Stimulated activated CD8-positive, alpha-beta memory T cell treated with anti-CD3 and anti-CD28 coated beads, Interleukin-15, amount 100 ng/mL, for 48 hours (primary cell): Measurements from ENCODE around the gene RTN4RL1.
A peak's percentile ranks its signal among the peaks of the same experiment; 100 is the strongest.

Source experiments
- DNase-seq, 2 donors: peaks; one replicate each; pipeline ENCODE4 v3.0.0-alpha.2; 2020; ENCODE audit warnings: low read depth in 2 of 2

RTN4RL1 gene

GRCh38 chr17:2047590-2047989 lies 22.5 kb upstream of the RTN4RL1 start:
- no peak for DNase-seq

GRCh38 chr17:2044263-2044894 lies 19.2 kb upstream of the RTN4RL1 start:
- DNase-seq: no peak

GRCh38 chr17:2043785-2044184 lies 18.7 kb upstream of the RTN4RL1 start:
- DNase-seq: no peak

DNA sequence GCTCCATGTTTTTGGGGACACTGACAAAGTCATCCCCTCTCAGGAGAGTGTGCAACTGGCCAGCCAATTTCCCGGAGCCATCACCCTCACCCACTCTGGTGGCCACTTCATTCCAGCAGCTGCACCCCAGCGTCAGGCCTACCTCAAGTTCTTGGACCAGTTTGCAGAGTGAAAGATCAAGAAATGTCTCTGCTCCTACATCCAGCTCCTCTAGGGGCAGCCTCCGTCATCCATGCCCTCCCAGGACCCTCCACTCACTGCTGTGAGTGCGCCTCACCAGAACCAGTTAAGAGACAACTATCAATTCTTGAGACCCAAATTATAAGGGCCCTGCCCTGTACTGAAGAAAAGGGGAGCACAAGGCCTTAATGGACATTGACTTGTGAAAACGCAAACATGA lies 17.8 kb upstream of the RTN4RL1 start:
- DNase-seq: no peak

GRCh38 chr17:2042390-2042847 lies 17.3 kb upstream of the RTN4RL1 start:
- no peak for DNase-seq

- DNase-seq: peak; percentile 92 to 96
Measured at GRCh38 chr17:2041561-2042389, 16.6 kb upstream of the RTN4RL1 start, which contains the start of gene OVCA2. OVCA2 (plus strand) TSS chr17:2042022; CDS start chr17:2042048, 26 bp downstream.

DNA sequence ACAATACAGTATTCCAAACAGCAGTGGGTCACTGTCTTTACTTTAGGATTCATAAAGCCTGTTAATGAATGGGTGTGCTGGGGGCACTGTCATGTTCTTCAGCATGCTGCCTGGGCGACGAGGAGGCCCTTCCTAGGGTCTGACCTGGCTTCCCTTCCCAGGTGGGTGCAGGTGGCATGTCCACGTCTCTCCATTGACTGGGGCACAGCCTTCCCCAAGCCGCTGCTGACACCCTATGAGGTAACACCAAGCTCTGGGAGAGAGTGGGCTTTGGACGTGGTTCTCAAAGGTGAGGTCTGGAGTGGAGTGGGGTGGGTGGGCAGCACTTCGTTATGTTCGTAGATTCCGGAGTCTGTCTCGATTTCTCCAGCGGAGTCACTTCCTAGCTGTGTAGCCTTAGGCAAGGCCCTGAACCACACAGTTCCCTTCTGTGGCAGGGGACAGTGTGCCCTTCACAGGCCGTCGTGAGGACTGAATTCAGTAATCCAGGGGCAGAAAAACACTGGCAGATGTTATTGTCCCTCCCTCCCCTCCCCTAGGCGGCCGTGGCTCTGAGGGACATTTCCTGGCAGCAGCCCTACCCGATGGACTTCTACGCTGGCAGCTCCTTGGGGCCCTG lies 15.9 kb upstream of the RTN4RL1 start:
- DNase-seq: no peak

GRCh38 chr17:2040219-2040827 lies 15.2 kb upstream of the RTN4RL1 start:
- DNase-seq: no peak

DNA sequence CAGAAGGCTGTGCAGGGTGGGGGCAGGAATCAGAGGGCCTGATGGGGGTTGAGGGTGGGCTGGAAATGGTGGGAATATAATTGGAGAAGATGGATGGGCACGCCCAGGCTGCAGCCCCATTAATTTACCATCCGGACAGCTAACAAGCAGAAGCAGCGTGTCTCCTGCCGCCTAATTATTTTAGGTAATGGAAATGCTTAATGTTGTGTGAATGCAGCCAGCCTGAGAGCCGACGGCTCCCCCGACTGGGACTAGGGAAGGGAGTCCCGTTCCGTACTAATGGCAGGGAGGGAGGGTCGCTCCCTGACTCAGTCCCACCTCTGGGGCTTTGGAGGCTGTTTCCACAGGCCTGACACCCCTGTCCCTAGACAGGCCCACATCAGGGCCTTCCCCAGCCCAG lies 12.0 kb upstream of the RTN4RL1 start:
- DNase-seq: no peak

GRCh38 chr17:2035541-2036488 lies 10.7 kb upstream of the RTN4RL1 start:
- DNase-seq: no peak

GRCh38 chr17:2034806-2035540 lies 9.8 kb upstream of the RTN4RL1 start:
- no peak for DNase-seq

DNA sequence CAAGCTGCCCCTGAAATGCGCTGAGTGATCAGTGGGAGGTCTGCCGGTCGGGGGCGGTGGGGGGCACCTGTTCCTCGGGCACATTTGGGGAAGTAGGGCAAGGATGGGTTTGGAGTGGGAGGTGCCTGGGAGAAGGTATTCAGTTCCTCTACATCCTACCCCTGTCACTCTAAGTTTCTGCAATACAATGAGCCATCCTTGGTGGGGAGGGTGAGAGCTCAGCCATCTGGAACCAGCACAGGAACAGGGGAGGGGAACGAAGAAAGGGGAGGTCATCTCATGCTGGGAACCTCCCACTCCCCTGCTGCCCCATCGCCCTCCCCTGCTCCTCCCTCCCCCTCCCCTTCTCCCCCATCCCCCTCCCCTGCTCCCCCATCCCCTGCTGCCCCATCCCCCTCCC lies 9.0 kb upstream of the RTN4RL1 start:
- DNase-seq: no peak

DNA sequence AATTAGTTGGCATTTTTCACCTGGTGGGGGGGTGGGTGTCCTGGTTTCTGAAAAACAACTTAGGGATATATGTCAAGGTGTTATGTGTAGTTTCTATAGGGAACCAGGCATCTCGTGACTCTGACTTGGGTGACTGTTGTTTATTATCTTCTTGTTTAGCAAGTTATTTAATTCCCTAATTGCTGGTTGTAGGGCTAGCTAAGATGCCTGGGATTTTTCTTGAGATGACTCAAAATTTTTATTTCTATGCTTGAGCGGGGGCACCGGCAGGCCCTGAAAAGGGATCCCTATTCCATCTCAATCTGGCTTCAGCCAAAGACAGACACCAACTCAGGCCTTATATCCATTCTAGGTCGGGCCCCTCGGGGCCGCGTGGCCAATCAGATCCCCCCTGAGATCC lies 8.0 kb upstream of the RTN4RL1 start:
- DNase-seq: no peak

GRCh38 chr17:2030779-2031163 lies 5.6 kb upstream of the RTN4RL1 start:
- no peak for DNase-seq

DNA sequence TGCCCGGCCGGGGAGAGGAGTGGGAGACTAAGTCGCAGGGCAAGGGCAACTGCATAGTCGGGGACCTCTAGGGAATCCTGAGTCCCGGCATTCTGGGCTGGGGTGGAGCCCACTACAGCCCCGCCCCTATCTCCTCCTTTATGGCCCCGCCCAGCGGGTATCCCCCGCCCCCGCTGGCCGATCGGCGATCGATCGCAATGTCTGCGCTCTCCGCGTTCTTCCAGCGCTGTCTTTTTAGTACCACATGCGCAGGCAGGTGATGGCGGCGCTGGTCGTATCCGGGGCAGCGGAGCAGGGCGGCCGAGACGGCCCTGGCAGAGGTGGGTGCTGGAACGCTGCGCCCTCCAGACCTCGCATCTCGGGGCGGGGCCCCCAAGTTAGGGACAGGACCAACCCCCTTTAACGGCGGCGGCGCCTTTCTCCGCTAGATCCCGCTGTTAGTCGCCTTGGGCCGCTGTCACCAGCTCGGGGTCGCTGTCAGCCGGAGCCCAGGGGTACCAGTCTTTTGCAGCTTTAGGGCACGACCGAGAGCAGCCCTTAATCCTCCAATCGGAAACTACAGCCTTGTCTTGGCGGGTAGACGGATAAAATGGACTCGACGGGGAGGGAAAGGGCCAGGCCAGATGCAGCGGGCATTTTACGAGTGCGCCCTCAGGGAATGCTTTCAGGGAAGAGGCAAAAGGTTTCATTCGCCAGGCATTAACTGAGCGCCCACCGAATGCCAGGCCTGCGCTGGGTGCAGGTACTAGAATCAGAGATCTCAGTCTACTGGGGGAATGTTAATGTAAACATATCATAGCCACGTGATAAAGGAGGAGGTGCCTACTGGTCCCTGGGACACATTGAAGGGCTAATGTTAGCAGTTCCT lies 5.0 kb upstream of the RTN4RL1 start, which contains the start of gene DPH1:
TSS of gene DPH1 (plus strand) at position 243 of the 868 bp plus-strand sequence. CDS start at position 260, 17 bp downstream.
- peak; percentile 79 to 80 for DNase-seq

DNA sequence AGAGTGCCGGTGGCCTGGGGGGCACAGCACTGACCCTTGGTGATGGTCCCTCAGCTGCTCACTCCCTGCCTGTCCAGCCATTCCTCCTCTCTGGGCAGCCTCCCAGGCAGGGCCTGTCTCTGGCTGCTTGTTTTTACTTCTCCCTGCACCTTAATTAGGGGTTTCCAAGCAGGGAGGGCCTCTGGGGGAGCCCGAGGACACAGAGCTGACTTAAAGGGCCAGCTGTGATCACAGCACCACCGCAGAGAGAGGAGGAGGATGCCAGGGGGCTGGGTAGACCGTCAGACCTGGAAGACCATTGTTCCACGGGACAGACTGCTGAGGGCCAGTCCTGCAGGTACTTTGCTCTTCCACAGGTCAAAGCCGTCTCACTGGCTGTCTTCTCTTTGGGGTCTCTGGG lies 3.6 kb upstream of the RTN4RL1 start:
- DNase-seq: no peak

DNA sequence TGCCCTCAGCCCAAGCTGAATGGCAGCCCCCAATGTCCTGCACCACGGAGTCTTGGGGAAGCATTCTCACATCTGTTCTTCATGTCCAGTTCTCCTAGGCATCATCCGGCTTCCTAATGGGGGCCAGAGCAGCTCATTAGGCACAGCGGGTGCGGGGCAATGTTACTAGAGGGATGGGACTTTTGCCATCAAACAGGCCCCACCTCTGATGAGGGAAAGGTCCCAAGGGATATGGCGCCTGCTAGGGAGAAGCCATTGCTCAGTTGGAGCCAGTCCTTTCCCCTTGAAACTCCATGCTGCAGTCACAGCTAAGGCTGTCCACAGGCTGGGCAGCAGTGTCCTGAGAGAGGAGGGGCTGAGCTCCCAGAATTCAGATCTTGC lies 3.1 kb upstream of the RTN4RL1 start:
- DNase-seq: no peak

DNA sequence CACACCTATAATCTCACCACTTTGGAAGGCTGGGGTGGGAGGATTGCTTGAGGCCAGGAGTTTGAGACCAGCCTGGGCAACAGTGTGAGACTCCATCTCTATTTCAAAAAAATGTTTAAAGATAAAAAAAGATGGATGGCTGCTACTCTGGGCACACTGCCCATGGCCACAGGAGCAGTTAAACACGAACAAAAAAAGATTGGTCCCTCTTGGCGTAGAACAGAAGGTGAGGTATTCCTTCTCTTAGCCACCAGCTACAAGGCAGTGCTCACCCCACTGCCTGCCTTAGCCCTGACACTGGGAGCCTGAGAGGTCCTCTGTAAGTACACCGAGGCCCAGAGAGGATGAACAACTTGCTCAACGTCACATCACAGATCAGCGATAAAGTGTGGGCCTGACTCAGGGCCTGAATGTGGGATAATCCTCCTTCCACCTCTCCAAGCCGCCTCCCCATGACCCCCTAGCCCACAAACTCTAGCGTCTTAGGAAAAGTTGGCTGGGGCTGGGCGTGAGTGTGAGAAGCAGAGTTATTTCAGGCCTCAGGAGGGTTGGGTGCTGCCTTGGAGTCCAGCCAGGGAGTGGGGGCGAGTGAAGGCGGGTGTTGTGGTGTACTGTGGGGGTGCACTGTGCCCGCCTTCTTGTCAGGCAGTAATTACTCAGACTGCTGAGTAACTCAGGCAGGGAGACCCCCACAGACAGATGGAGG lies 2.5 kb upstream of the RTN4RL1 start:
- no peak for DNase-seq
